Endothelial cell of umbilical vein (primary cell): ENCODE measurements around the gene SSH3. TPM values are rescaled to one million over a fixed set of nuclear protein-coding genes. Genes with fewer than 3 reads are reported as not detected.

Experiments
- BruUV-seq: library from RNA; stranded (reverse); fragments of 400-500 nt; replicated peaks from 2 replicates; lab custom pipeline; 2021; lab: Mats Ljungman, UMichigan
- CTCF ChIA-PET: fragments of 300-600, 350-600 bp; sonication (Branson Sonifier 250); formaldehyde crosslinking; loops from one replicate; lab custom pipeline; 2021; ENCODE audit warnings: antibody characterized with exemption, inconsistent platforms; lab: Charles Lee
- POLR2A ChIA-PET: fragments of 300-600, 350-600 bp; sonication (Branson Sonifier 250); formaldehyde crosslinking; loops from one replicate; lab custom pipeline; 2021; ENCODE audit warnings: antibody characterized with exemption, inconsistent platforms; lab: Charles Lee
- DNase-seq: peaks from one replicate; pipeline ENCODE4 v3.0.0-alpha.2; 2011; ENCODE audit warnings: low read depth, low spot score
- FAIRE-seq: peaks from 2 replicates; lab custom pipeline; 2011; peaks lifted over from hg19 to GRCh38; lab: Jason Lieb, UNC
- H2AFZ ChIP-seq: 2 replicates; pipeline ENCODE4 v1.6.0; 2012; ENCODE audit warnings: low read depth, low read length, control low read depth, inconsistent platforms
- H3K27ac ChIP-seq: 2 replicates; pipeline ENCODE4 v1.5.1; 2011; ENCODE audit warnings: low read depth, mild to moderate bottlenecking, control low read depth, low read length, moderate library complexity; ENCODE audit not compliant: insufficient read depth
- H3K27me3 ChIP-seq, 2 experiments: 2 replicates each; pipeline versions ENCODE4 v1.6.0 to v1.6.1; 2011; ENCODE audit warnings: low read length in 2 of 2, mixed read lengths in 1 of 2; ENCODE audit not compliant: control insufficient read depth in 2 of 2, insufficient read depth in 2 of 2
- H3K36me3 ChIP-seq, 2 experiments: 2 replicates in 1 of 2; 3 replicates in 1 of 2; pipeline ENCODE4 v1.5.1; 2011; ENCODE audit warnings: low read length in 2 of 2, mild to moderate bottlenecking in 1 of 2, moderate library complexity in 1 of 2; ENCODE audit not compliant: control insufficient read depth in 2 of 2, insufficient read depth in 2 of 2; ENCODE audit errors: extremely low read depth in 1 of 2
- H3K4me1 ChIP-seq: 3 replicates; pipeline ENCODE4 v1.5.1; 2011; ENCODE audit warnings: mild to moderate bottlenecking, low read length; ENCODE audit not compliant: control insufficient read depth, insufficient read depth; ENCODE audit errors: extremely low read depth
- H3K4me2 ChIP-seq: 2 replicates; pipeline ENCODE4 v1.6.1; 2011; ENCODE audit warnings: low read length, control low read depth, mixed read lengths; ENCODE audit not compliant: insufficient read depth
- H3K4me3 ChIP-seq, 3 experiments: fragments of 200-600 bp in 1 of 3; sonication (generic), shearing (Covaris generic) in 1 of 3; replicated peaks in 1 of 3; 2 replicates each; pipeline ENCODE4 v1.5.1; 2011 to 2016; ENCODE audit warnings: control low read depth in 3 of 3, low read length in 3 of 3, mild to moderate bottlenecking in 2 of 3, inconsistent platforms in 1 of 3, low read depth in 1 of 3, moderate library complexity in 1 of 3; ENCODE audit not compliant: insufficient read depth in 1 of 3
- H3K79me2 ChIP-seq: 2 replicates; pipeline ENCODE4 v1.6.0; 2012; ENCODE audit warnings: low read length, inconsistent platforms; ENCODE audit not compliant: control insufficient read depth, insufficient read depth
- H3K9ac ChIP-seq: replicated peaks from 2 replicates; pipeline ENCODE3; 2011; ENCODE audit warnings: low read length, control low read depth; ENCODE audit not compliant: insufficient read depth; ENCODE audit errors: extremely low read depth
- H3K9me1 ChIP-seq: replicated peaks from 3 replicates; pipeline ENCODE4 v1.6.0; 2011; ENCODE audit warnings: mild to moderate bottlenecking, low read length; ENCODE audit not compliant: control insufficient read depth, insufficient read depth; ENCODE audit errors: extremely low read depth
- H3K9me3 ChIP-seq: replicated peaks from 2 replicates; pipeline ENCODE4 v1.5.1; 2012; ENCODE audit warnings: low read length, inconsistent platforms; ENCODE audit not compliant: control insufficient read depth, insufficient read depth
- H4K20me1 ChIP-seq: replicated peaks from 2 replicates; pipeline ENCODE3; 2011; ENCODE audit warnings: mild to moderate bottlenecking, low read length; ENCODE audit not compliant: control insufficient read depth, insufficient read depth; ENCODE audit errors: extremely low read depth
- EZH2 ChIP-seq: IDR thresholded peaks from 2 replicates; pipeline ENCODE4 v1.6.1; 2012; ENCODE audit warnings: borderline replicate concordance, low read depth, mild to moderate bottlenecking, moderate library complexity, low read length, inconsistent platforms; ENCODE audit not compliant: severe bottlenecking
- FOS ChIP-seq: IDR thresholded peaks from 2 replicates; pipeline ENCODE4 v1.6.1; 2011; ENCODE audit warnings: mild to moderate bottlenecking, low read length, moderate library complexity, borderline replicate concordance; ENCODE audit not compliant: insufficient read depth
- GATA2 ChIP-seq: IDR thresholded peaks from 2 replicates; pipeline ENCODE4 v1.7.0; 2011; ENCODE audit warnings: low read depth, mild to moderate bottlenecking, moderate library complexity, mixed read lengths, low read length; ENCODE audit not compliant: insufficient read length, insufficient read depth
- JUN ChIP-seq: IDR thresholded peaks from 2 replicates; pipeline ENCODE4 v1.6.1; 2011; ENCODE audit warnings: borderline replicate concordance, low read depth; ENCODE audit not compliant: insufficient read length, insufficient read depth
- MAX ChIP-seq: IDR thresholded peaks from 2 replicates; pipeline ENCODE4 v1.6.1; 2011; ENCODE audit not compliant: insufficient read depth, insufficient read length
- MYC ChIP-seq: IDR thresholded peaks from one replicate; pipeline ENCODE4 v1.6.1; 2011; ENCODE audit warnings: mild to moderate bottlenecking, low read depth, low read length
- POLR2A ChIP-seq: IDR thresholded peaks from 2 replicates; pipeline ENCODE4 v1.6.1; 2012; ENCODE audit warnings: low read depth, mild to moderate bottlenecking, control low read depth, low read length
- POLR2AphosphoS5 ChIP-seq: IDR thresholded peaks from 2 replicates; pipeline ENCODE4 v1.6.1; 2012; ENCODE audit warnings: low read depth, mild to moderate bottlenecking, control low read depth, low read length, moderate library complexity; ENCODE audit not compliant: insufficient read depth
- dilution Hi-C: fragments of 300-500 bp; cut with MboI; formaldehyde crosslinking; loops from one replicate; pipeline ENCODE4 v1.15.0; 2019; ENCODE audit warnings: low sequenced_read_pairs; ENCODE audit not compliant: extremely low pct_ligation_motif_present
- intact Hi-C: fragments of 100-400 bp; cut with micrococcal nuclease; formaldehyde crosslinking; loops from one replicate; pipeline ENCODE4 v1.10.0; 2022
- polyA plus RNA-seq, 4 experiments: library from polyadenylated mRNA; depleted of rRNA in 3 of 4; stranded (reverse) in 3 of 4; unstranded in 1 of 4; fragments of >200 nt; gene quantifications; 2 replicates each; pipeline versions ENCODE4 v1.2.1 to v1.2.3, GENCODE V29; 2011 to 2012; ENCODE audit warnings: missing spikeins in 1 of 4
- total RNA-seq: library from RNA; stranded (reverse); gene quantifications from 2 replicates; pipeline ENCODE4 v1.2.3, GENCODE V29; 2021

Gene SSH3
- total and polyA plus RNA-seq, 2 donors (not counting 3 experiments of a cell fraction or from before 2014, with no cell fraction given): 14.3 to 16.5 TPM

- H3K4me2 ChIP-seq: no peak overlapping the region
- H3K27ac ChIP-seq: no peak overlapping the region
- dilution Hi-C loops (no loop called here), intact Hi-C loops (no loop called here)
- ChIA-PET POLR2A (no interaction called here), CTCF (interaction anchor here (0.6 to 1.0 kb wide), 3 partner anchors 24 to 30 kb away, joined by 3 read pairs; no protein-coding TSS in a partner anchor)
- peaks cover 3 to 11% of the 10 kb centered on the region in 2 experiments for H3K36me3 ChIP-seq
- H3K27me3 ChIP-seq: no peaks in the 10 kb centered on the region
- DNase-seq (no peak), FAIRE-seq (no peak)
- no peak overlapping the region for H2AFZ ChIP-seq
- H3K4me3 ChIP-seq: no peak overlapping the region
- no peaks in the 10 kb centered on the region for H4K20me1 ChIP-seq
- H3K9me1 ChIP-seq: no peaks in the 10 kb centered on the region
- H3K9ac ChIP-seq: no peak overlapping the region
- no peaks in the 10 kb centered on the region for H3K9me3 ChIP-seq
- H3K79me2 ChIP-seq: peaks cover 35% of the 10 kb centered on the region
- H3K4me1 ChIP-seq: peaks cover 22% of the 10 kb centered on the region
- BruUV-seq: no TSS peak
- TF ChIP-seq MYC: no peak
These were observed 11.6 kb upstream of the SSH3 start for GRCh38 chr11:67291481-67292381.

GRCh38 chr11:67292671-67293070 lies 10.7 kb upstream of the SSH3 start:
- Histone ChIP-seq H3K36me3 (peaks cover 3 to 11% of the 10 kb centered on the region in 2 experiments), H3K4me3 (no peak overlapping the region), H3K9me1 (no peaks in the 10 kb centered on the region), H3K27me3 (no peaks in the 10 kb centered on the region), H3K4me1 (peaks cover 19% of the 10 kb centered on the region), H3K79me2 (peaks cover 35% of the 10 kb centered on the region), H3K9me3 (no peaks in the 10 kb centered on the region), H3K9ac (no peak overlapping the region), H3K4me2 (no peak overlapping the region), H4K20me1 (no peaks in the 10 kb centered on the region), H3K27ac (no peak overlapping the region), H2AFZ (no peak overlapping the region)
- no peak for TF ChIP-seq GATA2
- no peak for TF ChIP-seq POLR2A
- no peak for TF ChIP-seq MYC
- TF ChIP-seq POLR2AphosphoS5: no peak
- no peak for TF ChIP-seq FOS
- no peak for TF ChIP-seq JUN
- no peak for TF ChIP-seq EZH2
- TF ChIP-seq MAX: no peak
- FAIRE-seq (no peak), DNase-seq (no peak)
- POLR2A ChIA-PET: no interaction called here
- BruUV-seq: no TSS peak
- dilution Hi-C loops (no loop called here), intact Hi-C loops (no loop called here)
- CTCF ChIA-PET: interaction anchor here (1.0 to 2.1 kb wide), 5 partner anchors 10 to 59 kb away, joined by 3 to 9 read pairs (median 4); no protein-coding TSS in a partner anchor
